Tibial nerve (tissue), 3 donors: Measurements from ENCODE around the gene FUT8.

Source experiments
- CTCF ChIP-seq, 5 experiments: fragments of 200-600 bp in 3 of 5; fragments of 450-650 bp in 2 of 5; sonication (generic) in 3 of 5; IDR thresholded peaks; one replicate each; pipeline ENCODE4 v1.5.1; 2016 to 2019; ENCODE audit warnings: antibody characterized with exemption in 5 of 5, mild to moderate bottlenecking in 3 of 5, moderate library complexity in 2 of 5
- POLR2A ChIP-seq, 2 donors: fragments of 450-650 bp; IDR thresholded peaks; one replicate each; pipeline ENCODE4 v1.6.1; 2017; ENCODE audit warnings: antibody characterized with exemption in 2 of 2, mild to moderate bottlenecking in 2 of 2, moderate library complexity in 2 of 2

GRCh38 chr14:65769151-65769550 is 356.6 kb downstream of the FUT8 start:
- no peak for TF ChIP-seq CTCF (IDR thresholded peaks at IDR 0.05)
- TF ChIP-seq POLR2A (IDR thresholded peaks at IDR 0.05), result no peak
